A673 (cell line): Measurements from ENCODE around the gene ATP2A3. TPM values are rescaled to one million over a fixed set of nuclear protein-coding genes. Genes with fewer than 3 reads are reported as not detected.

Experiments
- BruUV-seq: library from RNA; stranded (reverse); fragments of 400-500 nt; replicated peaks from 2 replicates; lab custom pipeline; 2021; lab: Mats Ljungman, UMichigan
- CTCF ChIA-PET: fragments of 300-600 bp; sonication (Branson Sonifier 250); formaldehyde crosslinking; loops from one replicate; lab custom pipeline; 2022; ENCODE audit warnings: antibody characterized with exemption; lab: Charles Lee
- POLR2A ChIA-PET: fragments of 300-600 bp; sonication (Branson Sonifier 250); formaldehyde crosslinking; loops from one replicate; lab custom pipeline; 2022; ENCODE audit warnings: antibody characterized with exemption; ENCODE audit not compliant: low non-redundant PET; lab: Charles Lee
- DNase-seq: peaks from one replicate; pipeline ENCODE4 v3.0.0-alpha.2; 2015; ENCODE audit warnings: low spot score
- H3K27ac ChIP-seq: fragments of 200-600 bp; sonication (generic); 2 replicates; pipeline ENCODE4 v1.5.1; 2016; ENCODE audit warnings: mixed run types, low read depth, mild to moderate bottlenecking, mixed read lengths, antibody characterized with exemption, low read length; ENCODE audit not compliant: poor library complexity, severe bottlenecking
- H3K27me3 ChIP-seq: fragments of 200-600 bp; sonication (generic); replicated peaks from 2 replicates; pipeline ENCODE4 v1.6.1; 2017; ENCODE audit warnings: mixed run types, low read depth, mild to moderate bottlenecking, mixed read lengths, antibody characterized with exemption, low read length; ENCODE audit not compliant: insufficient read depth, poor library complexity
- H3K36me3 ChIP-seq: fragments of 200-600 bp; sonication (generic); 2 replicates; pipeline ENCODE4 v1.6.1; 2016; ENCODE audit warnings: mixed run types, mild to moderate bottlenecking, mixed read lengths, antibody characterized with exemption, low read length; ENCODE audit not compliant: insufficient read depth, poor library complexity, severe bottlenecking
- H3K4me1 ChIP-seq: fragments of 200-600 bp; sonication (generic); 2 replicates; pipeline ENCODE4 v1.6.1; 2017; ENCODE audit warnings: mixed run types, mild to moderate bottlenecking, mixed read lengths, antibody characterized with exemption, low read length; ENCODE audit not compliant: insufficient read depth, poor library complexity, severe bottlenecking
- H3K4me3 ChIP-seq: fragments of 200-600 bp; sonication (generic); 2 replicates; pipeline ENCODE4 v1.5.1; 2016; ENCODE audit warnings: low read depth, mixed run types, mild to moderate bottlenecking, mixed read lengths, low read length; ENCODE audit not compliant: poor library complexity, severe bottlenecking
- H3K9me3 ChIP-seq: fragments of 200-600 bp; sonication (generic); 2 replicates; pipeline ENCODE4 v1.6.1; 2016; ENCODE audit warnings: mixed run types, low read depth, mild to moderate bottlenecking, mixed read lengths, antibody characterized with exemption, low read length; ENCODE audit not compliant: poor library complexity, severe bottlenecking
- CTCF ChIP-seq: fragments of 300-800, 200-600 bp; sonication (generic); conservative IDR thresholded peaks from 2 replicates; pipeline ENCODE4 v1.5.1; 2017; ENCODE audit warnings: low read depth, mild to moderate bottlenecking, antibody characterized with exemption, low read length, moderate library complexity, mixed read lengths
- EZH2 ChIP-seq: fragments of 200-600 bp; sonication (generic); IDR thresholded peaks from 2 replicates; pipeline ENCODE4 v1.6.1; 2017; ENCODE audit warnings: borderline replicate concordance, low read depth, mild to moderate bottlenecking, mixed read lengths, antibody characterized with exemption, low read length; ENCODE audit not compliant: poor library complexity, severe bottlenecking
- intact Hi-C: fragments of 100-400 bp; cut with micrococcal nuclease; formaldehyde crosslinking; loops from one replicate; pipeline ENCODE4 v1.10.0; 2022; ENCODE audit not compliant: unreplicated experiment
- total RNA-seq: library from RNA; stranded (reverse); gene quantifications from 2 replicates; pipeline ENCODE4 v1.2.3, GENCODE V29; 2021

Gene ATP2A3
- total RNA-seq, 1 experiment from 2014 or later: 0.17 TPM

DNA sequence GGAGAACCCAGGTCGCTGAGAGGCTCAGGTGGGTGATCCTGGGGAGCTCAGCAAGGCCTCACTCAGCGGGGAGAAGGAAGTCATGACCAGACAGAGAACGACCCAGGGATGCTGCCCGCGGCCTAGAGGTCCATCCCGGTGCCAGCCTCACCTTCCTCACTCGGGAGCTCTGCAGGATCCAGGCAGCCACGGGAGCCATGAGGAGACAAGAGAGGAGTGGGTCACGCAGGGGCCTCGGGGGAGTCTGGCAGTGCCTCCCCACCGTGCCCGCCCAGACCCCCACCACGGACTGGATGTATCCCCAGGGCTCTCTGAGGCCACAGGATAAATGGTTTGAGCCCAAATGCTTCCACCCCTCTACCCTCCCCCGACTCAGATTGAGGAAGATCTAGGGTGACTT is 10.7 kb downstream of the ATP2A3 start:
- ChIA-PET POLR2A (no interaction called here), CTCF (interaction anchor here (1.1 kb wide), 1 partner anchor 247 kb away, joined by 3 read pairs; no protein-coding TSS in a partner anchor)
- intact Hi-C loops: no loop called here
- DNase-seq: no peak
- Histone ChIP-seq H3K4me1 (no peaks in the 10 kb centered on the region), H3K36me3 (no peaks in the 10 kb centered on the region), H3K4me3 (no peak overlapping the region), H3K9me3 (no peaks in the 10 kb centered on the region), H3K27ac (no peak overlapping the region), H3K27me3 (no peaks in the 10 kb centered on the region)
- TF ChIP-seq EZH2 (no peak), CTCF (no peak)
- no TSS peak for BruUV-seq

- TF ChIP-seq CTCF: no peak
- POLR2A ChIA-PET: no interaction called here
- no TSS peak for BruUV-seq
- intact Hi-C loops: no loop called here
- Histone ChIP-seq H3K9me3 (no peaks in the 10 kb centered on the region), H3K27me3 (no peaks in the 10 kb centered on the region), H3K4me1 (no peaks in the 10 kb centered on the region), H3K27ac (no peak overlapping the region), H3K36me3 (no peaks in the 10 kb centered on the region), H3K4me3 (no peak overlapping the region)
- no peak for DNase-seq
- CTCF ChIA-PET: no interaction called here
These were observed 12.1 kb downstream of the ATP2A3 start for GRCh38 chr17:3952186-3952585.

- no peak for DNase-seq
- H3K27me3 ChIP-seq: no peaks in the 10 kb centered on the region
- intact Hi-C loops: no loop called here
- no TSS peak for BruUV-seq
- H3K36me3 ChIP-seq: no peaks in the 10 kb centered on the region
- no peaks in the 10 kb centered on the region for H3K9me3 ChIP-seq
- no peak for TF ChIP-seq CTCF
- no peak for TF ChIP-seq EZH2
- POLR2A ChIA-PET: no interaction called here
- no peaks in the 10 kb centered on the region for H3K4me1 ChIP-seq
- no peak overlapping the region for H3K27ac ChIP-seq
- CTCF ChIA-PET: no interaction called here
- no peak overlapping the region for H3K4me3 ChIP-seq
These were observed 12.8 kb downstream of the ATP2A3 start for GRCh38 chr17:3951420-3951819.
